ENCODE measurements around the gene SLC39A3. TPM values are rescaled to one million over a fixed set of nuclear protein-coding genes. Genes with fewer than 3 reads are reported as not detected.

The SLC39A3 gene
- total RNA-seq, 1 donor from 2014 or later: 26.7 TPM

- Histone ChIP-seq H3K36me3 (peaks cover 56% of the 10 kb centered on the region), H3K27me3 (no peaks in the 10 kb centered on the region)
- no peak for DNase-seq
These were observed 16.7 kb upstream of the SLC39A3 start for GRCh38 chr19:2756477-2756876.

GRCh38 chr19:2755811-2756210, 16.0 kb upstream of the SLC39A3 start:
- ATAC-seq (no peak), DNase-seq (no peak)
- Histone ChIP-seq H3K9me3 (no peaks in the 10 kb centered on the region), H3K36me3 (peaks cover 50% of the 10 kb centered on the region), H3K4me3 (no peak overlapping the region), H3K27ac (no peak overlapping the region), H3K4me1 (no peaks in the 10 kb centered on the region), H3K27me3 (no peaks in the 10 kb centered on the region)
- TF ChIP-seq CTCF (IDR thresholded peaks at IDR 0.05): no peak
- intact Hi-C loops (cut with DNase I): no loop called here

More at GRCh38 chr19:2756477-2756876, 16.7 kb upstream of the SLC39A3 start:
- no peak for ATAC-seq
- Histone ChIP-seq H3K27ac (no peak overlapping the region), H3K4me1 (no peaks in the 10 kb centered on the region), H3K9me3 (no peaks in the 10 kb centered on the region), H3K4me3 (no peak overlapping the region)
- intact Hi-C loops (cut with DNase I): no loop called here
- no peak for TF ChIP-seq CTCF (IDR thresholded peaks at IDR 0.05)

DNA sequence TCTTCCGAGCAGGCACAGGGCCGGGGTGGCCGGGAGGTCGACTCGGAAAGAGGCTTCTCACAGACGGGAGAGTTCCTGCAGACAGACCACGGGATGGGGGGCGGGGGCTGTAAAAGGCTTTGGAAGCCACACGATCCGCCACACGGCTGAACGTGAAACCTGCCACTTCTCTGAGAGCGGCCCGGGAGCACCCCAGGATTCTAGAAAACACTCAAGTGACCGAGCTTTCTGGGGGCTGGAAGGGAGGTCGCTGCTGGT, 15.6 kb upstream of the SLC39A3 start:
- Histone ChIP-seq H3K27ac (no peak overlapping the region), H3K4me1 (no peaks in the 10 kb centered on the region), H3K27me3 (no peaks in the 10 kb centered on the region), H3K36me3 (peaks cover 46% of the 10 kb centered on the region), H3K9me3 (no peaks in the 10 kb centered on the region), H3K4me3 (no peak overlapping the region)
- TF ChIP-seq CTCF (IDR thresholded peaks at IDR 0.05): no peak
- DNase-seq: no peak
- intact Hi-C loops (cut with DNase I): no loop called here
- no peak for ATAC-seq

GRCh38 chr19:2754659-2755447, 15.0 kb upstream of the SLC39A3 start:
- H3K36me3 ChIP-seq: peaks cover 46% of the 10 kb centered on the region
- ATAC-seq: no peak

DNA sequence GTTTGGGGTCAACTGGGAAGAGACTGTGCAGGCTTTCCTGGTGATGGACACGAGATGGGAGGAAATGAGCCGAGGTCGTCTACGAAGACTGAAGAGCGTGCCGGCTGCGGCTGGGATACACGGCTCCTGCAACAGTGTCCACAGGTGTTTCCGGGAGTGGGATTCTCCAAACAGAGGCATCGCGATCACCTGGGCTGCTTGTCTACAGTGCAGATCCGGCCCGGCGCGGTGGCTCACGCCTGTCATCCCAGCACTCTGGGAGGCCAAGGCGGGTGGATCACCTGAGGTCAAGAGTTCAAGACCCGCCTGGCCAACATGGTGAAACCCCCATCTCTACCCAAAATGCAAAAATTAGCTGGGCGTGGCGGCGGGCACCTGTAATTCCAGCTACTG, 11.6 kb upstream of the SLC39A3 start:
- TF ChIP-seq CTCF (IDR thresholded peaks at IDR 0.05): no peak
- H3K9me3 ChIP-seq: no peaks in the 10 kb centered on the region
- H3K4me3 ChIP-seq: no peak overlapping the region
- intact Hi-C loops (cut with DNase I): no loop called here
- peaks cover 24% of the 10 kb centered on the region for H3K36me3 ChIP-seq
- H3K27ac ChIP-seq: no peak overlapping the region
- no peaks in the 10 kb centered on the region for H3K4me1 ChIP-seq
- DNase-seq (no peak), ATAC-seq (no peak)
- H3K27me3 ChIP-seq: peaks cover 5% of the 10 kb centered on the region

More at GRCh38 chr19:2754659-2755447, 15.0 kb upstream of the SLC39A3 start:
- DNase-seq: no peak
- TF ChIP-seq CTCF (IDR thresholded peaks at IDR 0.05): no peak
- intact Hi-C loops (cut with DNase I): no loop called here
- H3K27me3 ChIP-seq: no peaks in the 10 kb centered on the region
- H3K27ac ChIP-seq: no peak overlapping the region
- no peaks in the 10 kb centered on the region for H3K4me1 ChIP-seq
- H3K9me3 ChIP-seq: no peaks in the 10 kb centered on the region
- no peak overlapping the region for H3K4me3 ChIP-seq

Measured in upper lobe of right lung (tissue), 1 donor.